ENCODE measurements around the gene TRPC4AP. TPM values are rescaled to one million over a fixed set of nuclear protein-coding genes. Genes with fewer than 3 reads are reported as not detected.

TRPC4AP gene
- total RNA-seq, 1 donor from 2014 or later: 52.2 TPM

GRCh38 chr20:35004051-35004725, 88.4 kb downstream of the TRPC4AP start:
- DNase-seq (ENCODE audit: low spot score in 2 of 2): no peak
- no peak for FAIRE-seq

- FAIRE-seq (no peak), DNase-seq (ENCODE audit: low spot score in 2 of 2) (no peak)
These were observed 89.2 kb downstream of the TRPC4AP start for GRCh38 chr20:35003211-35004031.

- DNase-seq (ENCODE audit: low spot score in 2 of 2) (no peak), FAIRE-seq (no peak)
These were observed 90.0 kb downstream of the TRPC4AP start for GRCh38 chr20:35002426-35003210.

- DNase-seq (ENCODE audit: low spot score in 2 of 2): no peak
- FAIRE-seq: no peak
These were observed 90.8 kb downstream of the TRPC4AP start for GRCh38 chr20:35001596-35002362.

- FAIRE-seq (no peak), DNase-seq (ENCODE audit: low spot score in 2 of 2) (no peak)
These were observed 91.5 kb downstream of the TRPC4AP start for GRCh38 chr20:35000922-35001595.

- DNase-seq (ENCODE audit: low spot score in 2 of 2) (no peak), FAIRE-seq (no peak)
These were observed 92.2 kb downstream of the TRPC4AP start for GRCh38 chr20:35000311-35000921.

- no peak for FAIRE-seq
- DNase-seq (ENCODE audit: low spot score in 2 of 2): no peak
These were observed 92.8 kb downstream of the TRPC4AP start for GRCh38 chr20:34999782-35000181.

GRCh38 chr20:34999021-34999451, 93.6 kb downstream of the TRPC4AP start:
- DNase-seq (ENCODE audit: low spot score in 2 of 2) (no peak), FAIRE-seq (no peak)

- DNase-seq (ENCODE audit: low spot score in 2 of 2) (no peak), FAIRE-seq (no peak)
These were observed 94.2 kb downstream of the TRPC4AP start for GRCh38 chr20:34998331-34998950.

- FAIRE-seq: no peak
These were observed 94.8 kb downstream of the TRPC4AP start for GRCh38 chr20:34997774-34998173.

GRCh38 chr20:34997131-34997561, 95.5 kb downstream of the TRPC4AP start:
- no peak for FAIRE-seq
- DNase-seq (ENCODE audit: low spot score in 2 of 2): peak; percentile 54 to 64

More at GRCh38 chr20:34997774-34998173, 94.8 kb downstream of the TRPC4AP start:
- no peak for DNase-seq (ENCODE audit: low spot score in 2 of 2)

- FAIRE-seq: no peak
These were observed 96.2 kb downstream of the TRPC4AP start for GRCh38 chr20:34996243-34997028.

GRCh38 chr20:34995696-34996095, 96.9 kb downstream of the TRPC4AP start:
- FAIRE-seq: no peak
- DNase-seq (ENCODE audit: low spot score in 2 of 2): no peak

More at GRCh38 chr20:34996243-34997028, 96.2 kb downstream of the TRPC4AP start:
- no peak for DNase-seq (ENCODE audit: low spot score in 2 of 2)

- no peak for DNase-seq (ENCODE audit: low spot score in 2 of 2)
These were observed 97.4 kb downstream of the TRPC4AP start for GRCh38 chr20:34995192-34995591.

GRCh38 chr20:34994509-34995131, 98.0 kb downstream of the TRPC4AP start:
- FAIRE-seq: no peak
- DNase-seq (ENCODE audit: low spot score in 2 of 2): no peak

More at GRCh38 chr20:34995192-34995591, 97.4 kb downstream of the TRPC4AP start:
- FAIRE-seq: no peak

- DNase-seq (ENCODE audit: low spot score in 2 of 2): no peak
- FAIRE-seq: no peak
These were observed 98.6 kb downstream of the TRPC4AP start for GRCh38 chr20:34993941-34994508.

Data from frontal cortex (tissue), 4 donors.